GM23248 (cell line): Measurements from ENCODE around the gene KRT9.

Experiments used
- EZH2 ChIP-seq: fragments of 200-600 bp; sonication (generic); IDR thresholded peaks from 2 replicates; pipeline ENCODE4 v1.6.1; 2018; ENCODE audit warnings: antibody characterized with exemption, mild to moderate bottlenecking; ENCODE audit not compliant: insufficient read depth, poor library complexity, severe bottlenecking
- EZH2phosphoT487 ChIP-seq: fragments of 200-600 bp; sonication (generic); IDR thresholded peaks from 2 replicates; pipeline ENCODE4 v1.6.1; 2018; ENCODE audit warnings: antibody characterized with exemption, moderate library complexity, mild to moderate bottlenecking, low read depth; ENCODE audit not compliant: insufficient read depth

DNA sequence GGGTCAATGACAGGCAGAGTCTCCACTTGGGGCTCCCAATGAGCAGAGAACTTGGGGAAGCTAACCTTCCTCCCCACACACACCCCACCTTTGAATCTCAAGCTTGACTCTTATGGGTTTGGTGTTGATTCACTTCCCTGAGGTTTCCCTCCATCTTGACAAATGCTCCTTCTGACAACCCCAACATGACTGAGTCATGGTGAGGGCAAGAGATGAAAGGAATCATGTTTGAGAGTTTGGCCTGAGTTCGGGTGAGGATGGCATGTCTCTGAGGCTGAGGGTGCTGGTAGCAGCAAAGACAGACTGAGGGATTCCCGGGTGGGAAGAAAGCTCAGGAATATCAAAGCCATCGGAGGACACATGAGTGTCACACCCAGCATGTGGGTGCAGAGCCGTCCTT is 18.7 kb downstream of the KRT9 start:
- TF ChIP-seq EZH2 = no peak
- no peak for TF ChIP-seq EZH2phosphoT487
